ENCODE data around the gene SEC14L5.

The SEC14L5 gene

DNA sequence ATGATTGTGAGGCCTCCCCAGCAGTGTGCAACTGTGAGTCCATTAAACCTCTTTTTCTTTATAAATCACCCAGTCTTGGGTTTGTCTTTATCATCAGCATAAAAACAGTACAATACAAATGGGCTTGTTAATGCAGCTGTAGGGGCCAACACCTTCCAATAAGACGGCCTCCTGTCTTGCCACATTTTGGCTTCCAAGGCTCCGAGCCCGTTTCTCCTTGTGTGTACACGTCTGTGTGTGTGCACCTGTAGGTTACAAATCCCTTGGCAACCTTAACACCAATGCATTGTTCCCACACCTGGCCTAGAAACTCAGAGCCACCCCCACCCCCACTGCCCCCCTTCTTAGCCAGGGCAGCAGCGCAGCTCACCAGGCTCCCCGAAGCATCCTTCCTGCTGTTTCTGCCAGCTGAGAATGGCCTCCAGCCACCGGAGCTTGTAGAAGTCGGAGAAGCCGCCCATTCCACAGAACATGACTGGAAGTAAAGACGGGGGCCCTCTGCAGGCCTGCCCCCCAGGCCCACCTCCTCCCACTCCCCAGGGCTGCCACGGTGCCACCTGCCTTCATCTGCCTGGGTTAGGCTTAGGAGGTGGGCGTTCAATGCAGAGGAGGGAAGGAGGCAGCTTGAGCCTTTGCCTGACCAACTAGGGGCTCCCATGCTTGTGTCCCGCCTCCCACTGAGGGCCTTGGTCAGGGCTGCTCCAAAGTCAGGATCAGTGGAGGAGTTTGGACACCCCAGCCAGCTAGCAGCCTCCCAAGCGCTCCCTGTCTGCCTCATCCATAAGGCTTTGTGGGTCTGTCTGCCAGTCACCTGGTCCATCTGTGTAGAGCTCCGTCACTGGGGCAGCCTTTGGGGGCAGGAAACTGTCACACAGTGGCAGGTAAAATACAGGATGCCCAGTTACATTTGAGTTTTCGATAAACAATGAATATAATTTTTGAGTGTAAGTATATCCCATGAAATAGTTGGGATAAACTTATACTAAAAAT lies 97.0 kb downstream of the SEC14L5 start:
- H3K4me3 ChIP-seq (ENCODE audit: low read length): no peak overlapping the region
- no peak for TF ChIP-seq ZNF274 (IDR thresholded peaks at IDR 0.05; ENCODE audit: low read depth, low read length)

DNA sequence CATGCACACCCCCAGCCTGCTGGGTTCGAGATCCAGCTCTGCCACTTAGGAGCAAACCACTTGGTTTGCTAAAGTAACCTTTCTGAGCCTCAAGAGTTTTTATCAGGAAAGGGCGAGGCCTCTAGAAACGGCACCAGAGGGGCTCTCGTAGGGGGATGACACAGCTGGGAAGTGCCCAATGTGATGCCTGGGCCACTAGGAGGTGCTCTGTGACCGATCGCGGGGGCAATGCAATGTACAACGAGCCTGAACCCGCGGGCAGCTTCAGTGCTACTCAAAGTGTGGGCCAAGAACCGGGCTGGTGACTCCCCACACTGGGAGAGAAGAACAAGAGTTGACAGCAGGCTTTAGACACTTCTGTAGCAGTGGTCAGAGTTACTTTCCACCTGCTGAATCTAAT lies 98.2 kb downstream of the SEC14L5 start:
- H3K4me3 ChIP-seq (ENCODE audit: low read length): no peak overlapping the region
- no peak for TF ChIP-seq ZNF274 (IDR thresholded peaks at IDR 0.05; ENCODE audit: low read depth, low read length)

DNA sequence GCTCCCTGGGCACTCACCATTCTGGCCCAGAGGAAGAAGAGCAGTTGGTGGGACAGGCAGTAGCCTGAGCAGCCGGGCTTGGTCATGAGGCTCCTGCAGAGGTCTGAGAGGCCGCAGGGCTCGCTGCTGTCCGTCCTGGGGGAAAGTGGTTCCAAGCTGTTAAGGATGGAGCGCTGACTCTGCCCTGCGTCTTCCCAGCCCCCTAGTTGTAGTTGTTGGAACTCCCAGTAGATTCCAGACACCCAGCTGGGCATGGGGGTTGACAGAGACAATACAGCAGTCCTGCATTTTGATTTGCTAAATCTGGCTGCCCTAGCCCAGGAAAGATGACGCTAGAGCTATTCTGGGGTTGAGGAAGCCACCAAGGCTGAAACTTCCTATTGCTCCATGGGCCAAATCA lies 100.3 kb downstream of the SEC14L5 start:
- no peak overlapping the region for H3K4me3 ChIP-seq (ENCODE audit: low read length)

DNA sequence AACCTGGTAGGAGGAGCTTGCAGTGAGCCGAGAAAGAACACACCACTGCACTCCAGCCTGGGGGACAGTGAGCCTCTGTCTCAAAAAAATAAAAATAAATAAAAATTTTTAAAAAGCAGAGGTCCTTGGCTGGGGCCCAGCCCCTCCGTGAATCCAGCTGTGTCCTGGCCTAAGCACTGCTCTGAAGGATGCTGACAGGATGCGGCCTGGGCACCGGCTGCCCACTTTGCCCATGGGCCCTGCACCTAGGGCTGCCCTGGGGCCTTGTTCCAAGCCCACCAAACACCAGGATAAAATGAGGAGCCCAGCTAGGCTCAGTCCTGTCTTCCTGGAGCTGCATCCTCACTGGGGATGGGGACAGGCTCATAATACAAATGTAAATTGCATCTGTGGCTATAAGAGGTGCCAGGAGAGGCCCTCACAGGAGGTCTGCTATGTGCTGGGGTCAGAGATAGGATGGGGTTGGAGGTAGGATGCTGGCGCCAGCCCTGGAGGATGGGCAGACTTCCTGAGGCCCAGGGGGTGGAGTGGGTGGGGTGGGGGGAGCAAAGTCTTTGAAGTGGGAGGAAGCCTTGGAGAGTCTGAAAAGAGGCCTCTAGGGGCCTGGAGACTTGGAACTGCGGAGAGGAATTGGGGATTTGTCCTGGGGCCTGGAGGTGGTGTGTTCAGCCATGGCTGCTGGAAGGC lies 101.4 kb downstream of the SEC14L5 start:
- no peak overlapping the region for H3K4me3 ChIP-seq (ENCODE audit: low read length)
- no peak for TF ChIP-seq ZNF274 (IDR thresholded peaks at IDR 0.05; ENCODE audit: low read depth, low read length)

More for the DNA sequence above, 100.3 kb downstream of the SEC14L5 start:
- TF ChIP-seq ZNF274 (IDR thresholded peaks at IDR 0.05; ENCODE audit: low read depth, low read length): no peak

DNA sequence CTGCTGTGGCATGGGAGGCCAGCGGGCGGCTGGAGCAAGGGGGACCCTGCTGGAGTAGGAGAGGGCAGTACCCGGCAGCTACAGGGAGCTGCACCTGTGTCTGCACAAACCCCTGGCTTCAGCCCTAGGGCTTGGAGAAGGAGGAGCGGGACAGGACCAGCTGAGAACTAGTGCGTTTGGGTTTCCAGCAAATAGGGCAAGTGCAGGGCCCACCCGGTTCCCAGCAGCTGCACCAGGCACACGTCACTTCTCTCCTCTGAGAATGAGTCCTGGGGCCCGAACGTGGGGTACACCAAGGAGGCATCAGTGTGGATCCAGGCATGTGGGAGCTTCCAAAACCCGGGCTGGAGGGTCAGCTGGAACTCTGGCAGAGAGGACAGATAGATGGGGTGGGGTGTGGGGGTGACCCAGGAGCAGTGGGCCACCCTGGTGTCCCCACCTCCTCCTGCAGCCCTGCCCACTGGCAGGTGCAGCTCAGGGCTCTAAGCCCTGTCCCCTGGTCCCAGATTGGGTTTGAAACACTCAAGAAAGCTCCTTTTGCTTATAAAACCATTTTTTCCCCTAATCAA lies 102.0 kb downstream of the SEC14L5 start:
- H3K4me3 ChIP-seq (ENCODE audit: low read length): no peak overlapping the region
- no peak for TF ChIP-seq ZNF274 (IDR thresholded peaks at IDR 0.05; ENCODE audit: low read depth, low read length)

DNA sequence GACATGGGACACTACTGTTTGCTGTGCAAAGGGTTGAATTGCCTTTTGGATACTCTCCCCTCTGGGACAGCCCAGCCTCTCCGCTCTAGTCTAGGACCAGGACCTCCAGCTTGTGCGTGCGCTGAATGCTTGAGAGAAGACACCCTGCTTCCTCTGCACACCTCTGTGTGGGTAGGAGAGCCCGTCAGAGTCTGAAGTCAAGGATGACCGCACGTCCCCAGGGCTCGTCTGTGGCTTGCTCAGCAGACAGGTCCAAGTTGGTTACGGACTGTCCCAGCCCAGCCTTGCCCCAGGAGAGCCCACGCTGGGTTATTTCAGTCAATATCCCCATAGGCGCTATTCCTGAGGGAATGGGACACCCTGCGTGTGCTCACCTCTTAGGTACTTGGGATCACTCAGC lies 103.9 kb downstream of the SEC14L5 start:
- no peak overlapping the region for H3K4me3 ChIP-seq (ENCODE audit: low read length)
- no peak for TF ChIP-seq ZNF274 (IDR thresholded peaks at IDR 0.05; ENCODE audit: low read depth, low read length)

DNA sequence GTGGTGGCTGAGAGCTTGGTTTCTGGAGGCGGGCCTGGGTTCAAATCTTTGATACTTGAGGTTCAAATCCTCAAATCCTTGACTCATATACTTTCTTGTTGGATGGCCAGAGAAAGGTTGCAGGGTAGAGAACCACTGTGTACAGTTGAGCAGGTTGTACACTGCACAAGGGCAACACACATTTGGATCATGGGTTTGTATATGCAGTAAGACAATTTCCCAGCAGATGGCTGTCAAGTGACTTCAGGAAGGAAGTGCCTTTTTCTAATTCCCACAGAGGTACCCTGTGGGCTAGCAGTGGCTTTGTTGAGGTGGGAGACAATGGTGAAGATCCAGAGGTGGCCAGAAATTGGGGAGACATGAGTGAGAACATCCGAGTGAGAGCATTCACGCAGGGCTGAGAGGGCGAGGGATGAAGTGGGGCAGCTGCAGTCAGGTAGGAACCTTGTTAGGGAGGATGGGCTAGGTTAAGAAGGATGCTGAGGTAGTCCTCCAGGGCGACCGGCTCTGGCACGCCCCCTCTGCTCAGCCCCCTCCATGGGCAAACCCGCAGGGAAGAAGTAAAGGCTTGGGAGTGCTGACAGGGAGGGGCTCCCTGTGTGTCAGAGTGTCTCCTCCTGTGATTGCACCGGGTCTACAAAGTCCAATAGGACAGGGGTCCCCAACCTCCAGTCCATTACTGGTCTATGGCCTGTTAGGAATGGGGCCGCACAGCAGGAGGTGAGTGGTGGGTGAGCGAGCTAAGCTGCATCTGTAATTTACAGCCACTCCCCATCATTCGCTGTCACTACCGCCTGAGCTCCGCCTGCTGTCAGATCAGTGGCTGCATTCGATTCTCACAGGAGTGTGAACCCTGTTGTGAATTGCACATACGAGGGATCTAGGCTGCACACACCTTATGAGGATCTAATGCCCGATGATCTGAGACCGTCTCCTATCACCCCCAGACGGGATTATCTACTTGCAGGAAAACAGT lies 104.9 kb downstream of the SEC14L5 start:
- TF ChIP-seq ZNF274 (IDR thresholded peaks at IDR 0.05; ENCODE audit: low read depth, low read length): no peak
- H3K4me3 ChIP-seq (ENCODE audit: low read length): no peak overlapping the region

DNA sequence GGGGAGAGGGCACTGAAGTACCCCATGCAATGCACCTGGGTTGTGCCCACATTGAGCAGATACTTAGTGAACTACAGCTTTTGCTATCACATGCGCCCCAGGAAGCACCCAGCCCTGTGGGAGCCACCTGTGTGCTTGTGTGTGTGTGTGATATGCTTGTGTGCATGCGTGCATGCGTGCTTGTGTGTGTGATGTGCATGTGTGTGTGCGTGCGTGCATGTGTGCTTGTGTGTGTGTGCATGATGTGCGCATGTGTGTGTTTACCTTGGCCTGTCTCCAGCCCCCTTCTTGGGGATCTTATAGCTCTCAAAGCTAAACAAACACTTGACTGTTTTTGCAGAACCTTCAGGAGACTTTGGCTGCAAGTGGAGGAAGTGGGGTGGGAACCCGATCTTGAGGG lies 106.8 kb downstream of the SEC14L5 start:
- no peak for TF ChIP-seq ZNF274 (IDR thresholded peaks at IDR 0.05; ENCODE audit: low read depth, low read length)
- H3K4me3 ChIP-seq (ENCODE audit: low read length): no peak overlapping the region

DNA sequence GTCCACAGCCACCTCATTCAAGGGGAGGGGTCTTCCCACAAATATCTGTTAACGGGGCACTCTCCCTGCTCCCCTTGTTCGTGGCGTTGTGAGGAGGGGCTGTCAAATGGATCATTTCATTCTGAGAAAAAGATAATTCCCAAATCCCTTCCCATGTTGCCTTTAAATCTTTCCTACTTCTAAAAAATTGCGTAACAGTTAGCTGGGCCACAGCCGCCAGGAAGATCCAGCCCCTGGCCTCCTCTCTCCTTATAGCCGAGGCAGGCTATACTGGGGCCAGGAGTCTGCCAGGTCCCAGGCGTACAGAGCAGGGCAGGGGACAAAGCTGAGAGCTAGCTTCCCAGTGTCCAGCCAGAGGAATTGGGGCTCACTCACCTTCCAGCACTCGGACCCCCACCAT lies 107.2 kb downstream of the SEC14L5 start:
- H3K4me3 ChIP-seq (ENCODE audit: low read length): no peak overlapping the region
- TF ChIP-seq ZNF274 (IDR thresholded peaks at IDR 0.05; ENCODE audit: low read depth, low read length): no peak

DNA sequence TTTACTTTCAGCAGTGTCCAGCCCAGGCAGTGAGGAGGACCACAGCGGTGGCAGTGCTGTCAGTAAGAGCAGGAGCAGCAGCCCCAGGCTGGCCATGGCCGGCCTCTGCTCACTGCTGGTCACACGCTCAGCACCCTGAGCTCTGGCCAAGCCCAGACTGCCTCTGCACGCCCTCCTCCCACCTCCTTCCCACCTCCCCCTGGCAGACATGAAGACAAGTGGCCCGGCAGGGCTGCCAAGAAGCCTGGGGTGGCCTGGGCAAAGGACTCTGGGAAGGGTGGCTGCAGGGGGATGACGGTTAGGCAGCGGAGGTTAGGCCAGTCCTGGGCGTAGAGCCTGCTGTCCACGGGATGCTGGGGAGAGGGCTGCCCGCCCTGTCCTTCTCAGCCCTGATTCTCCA lies 107.7 kb downstream of the SEC14L5 start, which contains the start of gene C16orf89:
TSS of gene C16orf89 (minus strand) at position 144 of the 400 bp plus-strand sequence. CDS start at position 96, 48 bp downstream.
- no peak for TF ChIP-seq ZNF274 (IDR thresholded peaks at IDR 0.05; ENCODE audit: low read depth, low read length)
- H3K4me3 ChIP-seq (ENCODE audit: low read length): no peak within 1 kb of the TSS

DNA sequence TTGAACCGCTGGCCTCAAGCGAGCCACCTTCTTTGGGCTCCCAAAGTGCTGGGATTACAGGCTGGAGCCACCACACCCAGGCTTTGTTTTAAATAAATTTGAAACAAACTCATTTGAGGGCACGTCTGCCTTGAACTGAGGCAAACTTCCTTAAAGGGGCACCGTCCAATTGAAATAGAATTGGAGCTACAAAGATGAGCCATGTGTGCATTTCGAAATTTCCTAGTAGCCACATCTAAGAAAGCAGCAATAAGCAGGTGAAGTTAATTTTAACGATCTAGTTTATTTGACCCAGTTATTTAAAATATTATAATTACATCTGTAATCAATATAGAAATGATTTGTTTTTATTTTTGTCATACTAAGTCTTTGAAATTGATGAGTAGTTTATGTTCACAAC lies 108.4 kb downstream of the SEC14L5 start:
- no peak overlapping the region for H3K4me3 ChIP-seq (ENCODE audit: low read length)
- no peak for TF ChIP-seq ZNF274 (IDR thresholded peaks at IDR 0.05; ENCODE audit: low read depth, low read length)

All from GM08714 (cell line).